OCI-LY1 (cell line): ENCODE results near the gene TLE7.

Experiments
- H2AFZ ChIP-seq: fragments of 200-600 bp; sonication (generic), shearing (Covaris generic); 2 replicates; pipeline ENCODE4 v1.6.0; 2014; ENCODE audit warnings: antibody characterized with exemption, mild to moderate bottlenecking, low read length
- H3F3A ChIP-seq: fragments of 200-600 bp; sonication (generic), shearing (Covaris generic); 2 replicates; pipeline ENCODE4 v1.6.0; 2014; ENCODE audit warnings: mild to moderate bottlenecking, antibody characterized with exemption, low read length, moderate library complexity; ENCODE audit not compliant: insufficient read depth
- H3K27ac ChIP-seq: fragments of 200-600 bp; sonication (generic); 2 replicates; pipeline ENCODE4 v1.5.1; 2014; ENCODE audit warnings: low read length, mixed run types, mild to moderate bottlenecking, low read depth; ENCODE audit not compliant: poor library complexity, severe bottlenecking
- H3K27me3 ChIP-seq: fragments of 200-600 bp; sonication (generic); 2 replicates; pipeline ENCODE4 v1.6.0; 2014; ENCODE audit warnings: antibody characterized with exemption, mild to moderate bottlenecking, low read length, moderate library complexity; ENCODE audit not compliant: insufficient read depth
- H3K36me3 ChIP-seq: fragments of 200-600 bp; sonication (generic); 2 replicates; pipeline ENCODE4 v1.6.1; 2014; ENCODE audit warnings: mild to moderate bottlenecking, antibody characterized with exemption, low read length, moderate library complexity, mixed read lengths; ENCODE audit not compliant: insufficient read depth
- H3K4me1 ChIP-seq: fragments of 200-600 bp; sonication (generic); 2 replicates; pipeline ENCODE4 v1.5.1; 2014; ENCODE audit warnings: mild to moderate bottlenecking, low read length, moderate library complexity; ENCODE audit not compliant: insufficient read depth, severe bottlenecking
- H3K4me2 ChIP-seq: fragments of 200-600 bp; sonication (generic), shearing (Covaris generic); 2 replicates; pipeline ENCODE4 v1.6.1; 2014; ENCODE audit warnings: low read length
- H3K4me3 ChIP-seq: fragments of 200-600 bp; sonication (generic); 2 replicates; pipeline ENCODE4 v1.5.1; 2014; ENCODE audit warnings: low read length, low read depth, mild to moderate bottlenecking, mixed read lengths; ENCODE audit not compliant: poor library complexity, severe bottlenecking
- H3K79me2 ChIP-seq: fragments of 200-600 bp; shearing (Covaris generic); 2 replicates; pipeline ENCODE4 v1.6.1; 2016; ENCODE audit warnings: mixed run types, low read length, mixed read lengths; ENCODE audit not compliant: insufficient read depth
- H3K9ac ChIP-seq: fragments of 200-600 bp; sonication (generic), shearing (Covaris generic); 2 replicates; pipeline ENCODE4 v1.6.1; 2014; ENCODE audit warnings: mild to moderate bottlenecking, low read length, mixed read lengths
- H3K9me2 ChIP-seq: fragments of 200-600 bp; sonication (generic), shearing (Covaris generic); 2 replicates; pipeline ENCODE4 v1.6.1; 2014; ENCODE audit warnings: low read depth, mild to moderate bottlenecking, low read length, mixed read lengths
- H3K9me3 ChIP-seq: fragments of 200-600 bp; shearing (Covaris generic); 2 replicates; pipeline ENCODE4 v1.6.1; 2014; ENCODE audit warnings: low read length, mixed read lengths
- H4K20me1 ChIP-seq: fragments of 200-600 bp; sonication (generic), shearing (Covaris generic); 2 replicates; pipeline ENCODE4 v1.6.0; 2016; ENCODE audit warnings: mild to moderate bottlenecking, low read length; ENCODE audit not compliant: insufficient read depth
- CTCF ChIP-seq: fragments of 200-600 bp; sonication (generic), shearing (Covaris generic); IDR thresholded peaks from 2 replicates; pipeline ENCODE4 v1.5.1; 2017; ENCODE audit warnings: mild to moderate bottlenecking, antibody characterized with exemption, low read length, moderate library complexity, mixed read lengths
- EZH2 ChIP-seq: fragments of 200-600 bp; sonication (generic), shearing (Covaris generic); IDR thresholded peaks from 2 replicates; pipeline ENCODE4 v1.8.0; 2017; ENCODE audit warnings: borderline replicate concordance, mixed run types, mild to moderate bottlenecking, antibody characterized with exemption, low read length, moderate library complexity, mixed read lengths

The TLE7 gene

DNA sequence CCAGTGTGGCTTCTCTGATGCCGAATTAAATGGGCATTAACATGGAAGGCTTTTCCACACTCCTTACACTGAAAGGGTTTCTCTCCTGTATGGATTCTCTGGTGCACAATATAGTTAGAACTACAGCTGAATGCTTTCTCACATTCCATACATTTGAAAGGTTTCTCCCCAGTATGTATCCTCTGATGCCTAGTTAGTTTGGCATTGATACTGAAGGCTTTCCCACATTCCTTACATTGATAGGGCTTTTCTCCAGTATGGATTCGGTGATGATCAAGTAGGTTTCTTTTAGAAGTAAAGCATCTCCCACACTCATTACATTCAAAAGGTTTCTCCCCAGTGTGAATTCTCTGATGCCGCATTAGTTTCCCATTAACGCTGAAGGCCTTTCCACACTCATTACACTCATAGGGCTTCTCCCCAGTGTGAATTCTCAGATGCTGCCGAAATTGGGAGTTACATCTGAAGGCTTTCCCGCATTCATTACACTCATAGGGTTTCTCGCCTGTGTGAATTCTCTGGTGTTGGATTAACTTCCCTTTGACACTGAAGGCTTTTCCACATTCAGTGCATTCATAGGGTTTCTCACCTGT, 6.5 kb upstream of the TLE7 start:
- H2AFZ ChIP-seq: no peak overlapping the region
- H4K20me1 ChIP-seq: no peaks in the 10 kb centered on the region
- H3K27me3 ChIP-seq: no peaks in the 10 kb centered on the region
- H3K27ac ChIP-seq: no peak overlapping the region
- peaks cover 47% of the 10 kb centered on the region for H3K9me3 ChIP-seq
- TF ChIP-seq EZH2: no peak
- no peak for TF ChIP-seq CTCF
- H3K79me2 ChIP-seq: no peaks in the 10 kb centered on the region
- no peak overlapping the region for H3K9ac ChIP-seq
- no peaks in the 10 kb centered on the region for H3F3A ChIP-seq
- H3K36me3 ChIP-seq: peaks cover 58% of the 10 kb centered on the region
- H3K4me3 ChIP-seq: no peak overlapping the region
- H3K4me2 ChIP-seq: no peak overlapping the region
- no peaks in the 10 kb centered on the region for H3K4me1 ChIP-seq
- no peaks in the 10 kb centered on the region for H3K9me2 ChIP-seq

- no peaks in the 10 kb centered on the region for H4K20me1 ChIP-seq
- no peak overlapping the region for H3K4me2 ChIP-seq
- peaks cover 23% of the 10 kb centered on the region for H3K9me3 ChIP-seq
- peaks cover 5% of the 10 kb centered on the region; the same call in 1 of the 2 replicates for H3K27me3 ChIP-seq
- H2AFZ ChIP-seq: no peak overlapping the region
- no peak for TF ChIP-seq CTCF
- TF ChIP-seq EZH2: no peak
- no peaks in the 10 kb centered on the region for H3F3A ChIP-seq
- peaks cover 11% of the 10 kb centered on the region for H3K36me3 ChIP-seq
- H3K27ac ChIP-seq: no peak overlapping the region
- H3K4me3 ChIP-seq: no peak overlapping the region
- no peaks in the 10 kb centered on the region for H3K9me2 ChIP-seq
- no peak overlapping the region for H3K9ac ChIP-seq
- no peaks in the 10 kb centered on the region for H3K4me1 ChIP-seq
- no peaks in the 10 kb centered on the region for H3K79me2 ChIP-seq
Observed at GRCh38 chr16:71443714-71444113, 1.9 kb upstream of the TLE7 start.

- Histone ChIP-seq H3K79me2 (no peaks in the 10 kb centered on the region), H4K20me1 (no peaks in the 10 kb centered on the region), H3K36me3 (no peaks in the 10 kb centered on the region), H3K9me2 (no peaks in the 10 kb centered on the region), H2AFZ (no peak overlapping the region), H3K4me1 (no peaks in the 10 kb centered on the region), H3F3A (no peaks in the 10 kb centered on the region), H3K9me3 (peaks cover 5% of the 10 kb centered on the region; the same call in 1 of the 2 replicates), H3K27me3 (peaks cover 5% of the 10 kb centered on the region; the same call in 1 of the 2 replicates), H3K9ac (no peak overlapping the region), H3K4me3 (no peak overlapping the region), H3K27ac (no peak overlapping the region), H3K4me2 (no peak overlapping the region)
- TF ChIP-seq EZH2: no peak
- no peak for TF ChIP-seq CTCF
Observed at GRCh38 chr16:71441348-71442050, 355 bp downstream of the TLE7 start.
